Skeletal muscle satellite cell (primary cell): Measurements from ENCODE around the gene STARD8. TPM values are rescaled to one million over a fixed set of nuclear protein-coding genes. Genes with fewer than 3 reads are reported as not detected.

ENCODE experiments used
- H3K27me3 ChIP-seq: 2 replicates; pipeline ENCODE4 v1.7.0; 2013; ENCODE audit warnings: low read length; ENCODE audit not compliant: control insufficient read depth, insufficient read depth
- H3K36me3 ChIP-seq: 2 replicates; pipeline ENCODE4 v1.7.0; 2013; ENCODE audit warnings: mild to moderate bottlenecking, control low read depth, low read length; ENCODE audit not compliant: insufficient read depth
- H3K4me1 ChIP-seq: 2 replicates; pipeline ENCODE4 v1.7.0; 2013; ENCODE audit warnings: low read length; ENCODE audit not compliant: control insufficient read depth, insufficient read depth
- H3K4me2 ChIP-seq: 2 replicates; pipeline ENCODE4 v1.7.0; 2013; ENCODE audit warnings: mild to moderate bottlenecking, low read length
- H3K4me3 ChIP-seq: 2 replicates; pipeline ENCODE4 v1.7.0; 2013; ENCODE audit warnings: low read length
- H3K9ac ChIP-seq: 2 replicates; pipeline ENCODE4 v1.7.0; 2013; ENCODE audit warnings: mild to moderate bottlenecking, low read depth, low read length, moderate library complexity
- H3K9me3 ChIP-seq: replicated peaks from 2 replicates; pipeline ENCODE4 v1.7.0; 2013; ENCODE audit warnings: mild to moderate bottlenecking, control low read depth, low read length
- small RNA-seq: library from RNA; depleted of rRNA; stranded (forward); fragments of <200 nt; gene quantifications from one replicate; pipeline ENCODE3, GENCODE V24; 2012

The STARD8 gene

DNA sequence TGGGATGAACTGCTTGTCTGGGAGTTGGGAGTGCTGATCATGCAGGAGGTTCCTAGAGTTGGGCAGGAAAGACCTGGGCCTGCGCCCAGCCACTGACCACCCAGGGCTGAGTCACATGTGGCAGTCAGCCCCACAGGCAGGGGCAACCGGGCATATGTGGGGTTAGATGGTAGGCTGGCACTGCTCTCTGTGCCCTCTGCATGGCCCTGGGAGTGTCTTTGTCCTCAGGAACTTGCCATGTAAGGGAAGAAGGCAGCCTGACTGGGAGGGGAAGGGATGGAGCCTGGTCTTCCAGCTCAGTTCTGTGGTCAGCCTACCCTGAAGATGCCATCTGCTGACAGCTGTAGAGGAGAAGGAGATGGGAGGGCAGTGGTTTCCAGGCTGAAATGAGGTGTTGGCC, 111.2 kb downstream of the STARD8 start:
- peaks cover 24% of the 10 kb centered on the region for H3K27me3 ChIP-seq
- H3K4me3 ChIP-seq: no peak overlapping the region
- no peaks in the 10 kb centered on the region for H3K4me1 ChIP-seq
- no peak overlapping the region for H3K9ac ChIP-seq
- H3K4me2 ChIP-seq: no peak overlapping the region
- no peaks in the 10 kb centered on the region for H3K9me3 ChIP-seq
- H3K36me3 ChIP-seq: no peaks in the 10 kb centered on the region

DNA sequence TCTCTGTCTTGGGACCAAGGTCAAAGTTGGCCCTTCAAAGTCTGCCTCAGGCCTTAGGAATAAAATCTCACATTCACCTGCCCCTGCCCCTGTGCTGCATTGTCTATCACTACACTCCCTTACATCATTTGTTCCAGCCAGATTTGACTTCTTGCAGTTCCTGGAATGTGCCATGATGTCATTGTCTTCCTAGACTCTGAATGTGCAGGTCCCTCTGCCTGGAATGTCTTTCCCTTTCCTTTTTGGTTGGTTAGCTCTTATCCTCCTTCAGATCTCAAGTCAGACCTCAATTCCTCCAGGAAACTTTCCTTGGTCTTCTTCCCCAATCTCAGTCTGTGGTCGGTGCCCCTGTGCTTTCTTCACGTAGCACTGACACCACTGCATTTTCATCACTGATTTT, 113.6 kb downstream of the STARD8 start:
- no peaks in the 10 kb centered on the region for H3K4me1 ChIP-seq
- peaks cover 32% of the 10 kb centered on the region for H3K27me3 ChIP-seq
- no peaks in the 10 kb centered on the region for H3K36me3 ChIP-seq
- H3K9me3 ChIP-seq: no peaks in the 10 kb centered on the region
- H3K4me2 ChIP-seq: no peak overlapping the region
- no peak overlapping the region for H3K4me3 ChIP-seq
- H3K9ac ChIP-seq: no peak overlapping the region

DNA sequence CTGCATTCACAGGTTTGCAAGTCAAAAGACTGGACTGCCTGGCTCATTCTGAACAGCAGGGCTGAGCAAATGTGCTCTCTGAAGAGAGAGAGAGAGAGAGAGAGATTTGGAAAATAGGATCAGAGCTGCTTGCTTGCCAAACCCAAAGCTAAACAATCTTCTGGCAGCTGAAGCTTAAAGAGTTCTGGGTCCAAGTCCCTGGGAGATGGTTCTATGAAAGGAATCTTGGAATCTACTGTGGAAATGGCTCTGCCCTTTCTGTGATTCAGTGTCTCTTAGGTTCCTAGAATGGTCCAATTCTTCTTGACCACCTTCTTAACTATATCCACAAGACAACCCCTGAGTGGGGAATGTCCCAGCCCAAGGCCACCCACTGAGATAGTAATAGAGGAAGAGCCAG, 115.3 kb downstream of the STARD8 start:
- no peak overlapping the region for H3K4me3 ChIP-seq
- H3K9ac ChIP-seq: no peak overlapping the region
- peaks cover 34% of the 10 kb centered on the region for H3K27me3 ChIP-seq
- H3K4me1 ChIP-seq: no peaks in the 10 kb centered on the region
- no peaks in the 10 kb centered on the region for H3K9me3 ChIP-seq
- H3K36me3 ChIP-seq: no peaks in the 10 kb centered on the region
- no peak overlapping the region for H3K4me2 ChIP-seq

DNA sequence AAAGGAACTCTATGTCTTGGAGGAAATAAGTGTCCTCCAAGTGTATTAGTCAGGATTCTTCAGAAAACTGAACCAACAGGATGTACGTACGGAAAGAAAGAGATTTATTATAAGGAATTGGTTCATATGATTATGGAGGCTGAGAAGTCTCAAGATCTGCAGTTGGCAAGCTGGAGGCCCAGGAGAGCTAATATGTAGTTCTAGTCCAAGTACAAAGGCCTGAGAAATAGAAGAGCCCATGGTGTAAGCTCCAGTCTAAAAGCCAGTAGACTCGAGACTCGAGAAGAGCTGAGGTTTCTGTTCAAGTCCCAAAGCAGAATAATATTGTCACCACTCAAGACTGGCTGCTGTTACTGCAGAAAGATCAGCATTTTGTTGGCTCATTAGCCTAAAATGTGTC, 116.0 kb downstream of the STARD8 start:
- H3K4me3 ChIP-seq: no peak overlapping the region
- no peak overlapping the region for H3K4me2 ChIP-seq
- H3K9me3 ChIP-seq: no peaks in the 10 kb centered on the region
- peaks cover 38% of the 10 kb centered on the region for H3K27me3 ChIP-seq
- no peaks in the 10 kb centered on the region for H3K36me3 ChIP-seq
- H3K4me1 ChIP-seq: no peaks in the 10 kb centered on the region
- H3K9ac ChIP-seq: no peak overlapping the region

Small RNA genes within 50 kb of the gene (small RNA-seq; reads per million reads assigned to genes)
- not detected for gene COX6CP12
